ENCODE measurements around the gene TBC1D24.
"Not testable (repeated sequence)": the region's sequence is repeated elsewhere in the genome, so short reads cannot be mapped to it uniquely, and the experiment has no call there.

The TBC1D24 gene

GRCh38 chr16:2468725-2469398 lies 6.1 kb upstream of the TBC1D24 start:
- no peak for DNase-seq (ENCODE audit: low read depth, low spot score)

GRCh38 chr16:2469399-2470233 lies 5.3 kb upstream of the TBC1D24 start:
- DNase-seq (ENCODE audit: low read depth, low spot score), result no peak

- no peak for DNase-seq (ENCODE audit: low read depth, low spot score)
Measured at GRCh38 chr16:2470234-2470601, 4.7 kb upstream of the TBC1D24 start.

DNA sequence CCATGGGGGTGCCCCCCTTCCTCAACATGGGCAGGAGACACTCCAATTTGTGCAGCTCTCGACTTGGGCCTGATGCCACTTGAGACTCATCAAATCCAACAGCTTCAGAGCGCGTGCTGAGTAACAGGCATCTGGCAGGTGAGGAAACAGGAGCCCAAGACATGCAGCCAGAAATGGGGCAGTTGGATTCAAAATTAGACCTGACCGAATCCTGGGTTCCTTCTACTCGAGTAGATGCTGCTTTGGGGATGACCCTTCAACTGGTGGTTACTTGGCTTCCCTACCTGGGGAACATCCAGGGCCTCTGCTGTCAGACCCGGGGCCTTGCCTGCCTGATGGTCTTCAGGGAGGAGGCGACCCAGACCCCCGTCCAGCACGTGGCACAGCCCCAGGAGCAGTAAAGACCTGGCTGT lies 4.3 kb upstream of the TBC1D24 start:
- DNase-seq (ENCODE audit: low read depth, low spot score), result no peak

- no peak for DNase-seq (ENCODE audit: low read depth, low spot score)
Measured at GRCh38 chr16:2471016-2471652, 3.8 kb upstream of the TBC1D24 start, which contains the start of gene NTN3. NTN3 (plus strand) TSS chr16:2471297; CDS start chr16:2471702, 405 bp downstream.

DNA sequence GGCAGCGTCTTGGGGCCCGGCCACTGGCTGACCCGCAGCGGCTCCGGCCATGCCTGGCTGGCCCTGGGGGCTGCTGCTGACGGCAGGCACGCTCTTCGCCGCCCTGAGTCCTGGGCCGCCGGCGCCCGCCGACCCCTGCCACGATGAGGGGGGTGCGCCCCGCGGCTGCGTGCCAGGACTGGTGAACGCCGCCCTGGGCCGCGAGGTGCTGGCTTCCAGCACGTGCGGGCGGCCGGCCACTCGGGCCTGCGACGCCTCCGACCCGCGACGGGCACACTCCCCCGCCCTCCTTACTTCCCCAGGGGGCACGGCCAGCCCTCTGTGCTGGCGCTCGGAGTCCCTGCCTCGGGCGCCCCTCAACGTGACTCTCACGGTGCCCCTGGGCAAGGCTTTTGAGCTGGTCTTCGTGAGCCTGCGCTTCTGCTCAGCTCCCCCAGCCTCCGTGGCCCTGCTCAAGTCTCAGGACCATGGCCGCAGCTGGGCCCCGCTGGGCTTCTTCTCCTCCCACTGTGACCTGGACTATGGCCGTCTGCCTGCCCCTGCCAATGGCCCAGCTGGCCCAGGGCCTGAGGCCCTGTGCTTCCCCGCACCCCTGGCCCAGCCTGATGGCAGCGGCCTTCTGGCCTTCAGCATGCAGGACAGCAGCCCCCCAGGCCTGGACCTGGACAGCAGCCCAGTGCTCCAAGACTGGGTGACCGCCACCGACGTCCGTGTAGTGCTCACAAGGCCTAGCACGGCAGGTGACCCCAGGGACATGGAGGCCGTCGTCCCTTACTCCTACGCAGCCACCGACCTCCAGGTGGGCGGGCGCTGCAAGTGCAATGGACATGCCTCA lies 3.1 kb upstream of the TBC1D24 start:
- DNase-seq (ENCODE audit: low read depth, low spot score), result no peak

DNA sequence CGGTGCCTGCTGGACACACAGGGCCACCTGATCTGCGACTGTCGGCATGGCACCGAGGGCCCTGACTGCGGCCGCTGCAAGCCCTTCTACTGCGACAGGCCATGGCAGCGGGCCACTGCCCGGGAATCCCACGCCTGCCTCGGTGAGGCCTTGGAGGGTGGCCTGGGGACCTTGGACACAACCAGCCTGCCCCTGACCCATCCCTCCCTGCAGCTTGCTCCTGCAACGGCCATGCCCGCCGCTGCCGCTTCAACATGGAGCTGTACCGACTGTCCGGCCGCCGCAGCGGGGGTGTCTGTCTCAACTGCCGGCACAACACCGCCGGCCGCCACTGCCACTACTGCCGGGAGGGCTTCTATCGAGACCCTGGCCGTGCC lies 2.5 kb upstream of the TBC1D24 start:
- DNase-seq (ENCODE audit: low read depth, low spot score), result no peak

DNA sequence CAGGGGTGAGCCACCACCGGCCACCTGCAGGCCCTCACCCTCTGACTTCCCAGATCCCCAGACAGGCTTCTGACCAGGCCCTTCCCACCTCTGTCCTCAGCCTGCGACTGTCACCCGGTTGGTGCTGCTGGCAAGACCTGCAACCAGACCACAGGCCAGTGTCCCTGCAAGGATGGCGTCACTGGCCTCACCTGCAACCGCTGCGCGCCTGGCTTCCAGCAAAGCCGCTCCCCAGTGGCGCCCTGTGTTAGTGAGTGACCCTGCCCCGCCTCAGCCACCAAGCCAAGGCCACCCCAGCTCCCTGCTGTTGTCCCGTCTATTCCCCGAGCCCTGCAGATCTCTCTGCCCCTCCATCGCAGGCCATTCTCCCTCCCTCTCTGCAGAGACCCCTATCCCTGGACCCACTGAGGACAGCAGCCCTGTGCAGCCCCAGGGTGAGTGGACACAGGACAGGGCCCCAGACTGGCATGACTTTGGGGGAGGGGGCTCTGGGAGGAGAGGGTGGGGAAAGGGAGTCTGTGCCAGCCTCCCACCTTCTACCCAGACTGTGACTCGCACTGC lies 2.0 kb upstream of the TBC1D24 start:
- DNase-seq (ENCODE audit: low read depth, low spot score), result no peak

GRCh38 chr16:2473446-2473926 lies 1.4 kb upstream of the TBC1D24 start:
- DNase-seq (ENCODE audit: low read depth, low spot score), result no peak

GRCh38 chr16:2473999-2474876 lies 689 bp upstream of the TBC1D24 start:
- no peak for DNase-seq (ENCODE audit: low read depth, low spot score)

DNA sequence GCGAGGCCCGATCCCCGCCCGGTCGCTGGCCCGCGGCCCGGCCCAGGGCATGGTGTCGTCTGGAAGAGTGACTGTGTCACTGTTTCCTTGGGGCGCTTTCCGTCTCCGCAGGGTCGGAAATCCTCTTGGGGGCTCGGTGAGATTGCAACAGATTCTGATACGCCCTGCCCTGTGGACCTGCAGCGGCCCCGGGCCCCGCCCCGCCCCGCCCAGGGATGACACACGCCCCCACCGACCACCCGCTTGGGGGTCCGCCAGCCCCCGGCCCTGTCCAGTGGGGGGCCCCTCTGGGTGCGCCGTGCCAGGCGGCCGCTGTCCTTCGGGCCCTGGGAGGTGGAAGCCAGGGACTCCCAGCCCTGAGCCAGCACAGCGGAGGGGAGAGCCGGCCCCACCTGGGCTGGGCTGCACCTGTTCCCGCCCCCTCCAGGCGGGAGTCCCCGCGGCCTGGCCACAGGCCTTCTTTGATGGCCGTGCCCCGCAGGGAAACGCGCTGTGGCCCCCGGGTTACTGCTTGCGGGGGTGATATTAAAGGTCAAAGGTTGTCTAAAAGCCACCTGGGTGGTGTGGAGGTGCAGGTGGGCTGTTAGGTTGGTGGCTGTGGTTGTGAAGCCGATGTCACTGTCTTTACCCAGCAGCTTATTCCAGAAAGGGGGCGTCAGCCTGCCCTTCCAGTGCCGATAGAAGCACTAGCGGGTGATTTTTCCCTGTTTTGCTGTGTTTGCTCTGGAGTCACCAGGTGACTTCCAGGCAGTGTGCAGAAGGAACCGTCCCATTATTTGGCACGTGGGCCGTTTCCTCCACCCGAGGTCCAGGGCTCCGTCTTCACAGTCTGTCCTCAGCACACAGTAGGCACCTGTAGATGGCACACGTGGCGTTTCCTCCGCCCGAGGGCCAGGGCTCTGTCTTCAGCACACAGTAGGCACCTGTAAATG lies 752 bp downstream of the TBC1D24 start:
- no peak for DNase-seq (ENCODE audit: low read depth, low spot score)

DNA sequence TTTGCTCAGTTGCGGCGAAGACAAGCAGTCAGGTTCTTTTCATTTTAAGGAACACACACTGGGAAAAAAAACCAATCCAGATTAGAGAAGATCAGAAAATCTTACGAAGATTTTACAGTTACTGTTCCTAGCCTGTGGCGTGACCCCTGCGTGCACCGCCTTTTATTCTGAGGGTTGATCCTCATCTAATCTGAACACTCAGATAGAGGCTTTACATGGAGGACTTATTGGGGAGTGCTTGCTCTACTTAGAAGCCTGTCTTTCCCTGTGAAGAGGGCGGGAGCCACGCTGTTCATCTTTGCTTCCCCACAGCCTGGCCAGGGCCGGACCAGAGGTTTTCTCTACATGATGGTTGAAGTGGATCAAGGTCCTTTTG lies 1.4 kb downstream of the TBC1D24 start:
- no peak for DNase-seq (ENCODE audit: low read depth, low spot score)

- no peak for DNase-seq (ENCODE audit: low read depth, low spot score)
Measured at GRCh38 chr16:2476741-2477140, 1.8 kb downstream of the TBC1D24 start.

DNA sequence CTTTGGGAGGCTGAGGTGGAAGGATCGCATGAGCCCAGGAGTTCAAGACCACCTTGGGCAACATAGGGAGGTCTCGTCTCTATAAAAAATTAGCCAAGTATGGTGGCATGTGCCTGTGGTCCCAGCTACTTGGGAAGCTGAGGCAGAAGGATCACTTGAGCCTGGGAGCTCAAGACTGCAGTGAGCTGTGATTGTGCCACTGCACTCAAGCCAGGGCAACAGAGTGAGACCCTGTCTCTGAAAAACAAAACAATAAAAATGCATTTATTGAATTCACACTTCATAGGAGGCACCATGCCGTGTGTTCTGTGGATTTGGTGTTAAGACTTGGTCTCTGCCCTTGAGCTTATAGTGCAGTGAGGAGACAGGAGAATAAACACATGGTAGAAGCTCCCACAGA lies 2.4 kb downstream of the TBC1D24 start:
- DNase-seq (ENCODE audit: low read depth, low spot score), result no peak

GRCh38 chr16:2478279-2478678 lies 3.4 kb downstream of the TBC1D24 start:
- DNase-seq (ENCODE audit: low read depth, low spot score), result no peak

DNA sequence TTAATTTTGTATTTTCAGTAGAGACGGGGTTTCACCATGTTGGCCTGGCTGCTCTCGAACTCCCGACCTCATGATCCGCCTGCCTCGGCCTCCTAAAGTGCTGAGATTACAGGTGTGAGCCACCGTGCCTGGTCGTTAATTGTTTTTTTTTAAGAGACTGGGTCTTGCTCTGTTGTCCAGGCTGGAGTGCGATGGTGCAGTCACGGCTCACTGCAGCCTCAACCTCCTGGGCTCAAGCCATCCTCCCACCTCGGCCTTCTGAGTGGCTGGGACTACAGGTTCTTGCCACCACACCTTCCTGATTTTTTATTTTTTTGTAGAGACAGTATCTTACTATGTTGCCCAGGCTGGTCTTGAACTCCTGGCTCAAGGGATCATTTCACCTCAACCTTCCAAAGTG lies 5.1 kb downstream of the TBC1D24 start:
- not testable (repeated sequence) for DNase-seq (ENCODE audit: low read depth, low spot score)

GRCh38 chr16:2480948-2481347 lies 6.0 kb downstream of the TBC1D24 start:
- DNase-seq (ENCODE audit: low read depth, low spot score), result no peak

DNA sequence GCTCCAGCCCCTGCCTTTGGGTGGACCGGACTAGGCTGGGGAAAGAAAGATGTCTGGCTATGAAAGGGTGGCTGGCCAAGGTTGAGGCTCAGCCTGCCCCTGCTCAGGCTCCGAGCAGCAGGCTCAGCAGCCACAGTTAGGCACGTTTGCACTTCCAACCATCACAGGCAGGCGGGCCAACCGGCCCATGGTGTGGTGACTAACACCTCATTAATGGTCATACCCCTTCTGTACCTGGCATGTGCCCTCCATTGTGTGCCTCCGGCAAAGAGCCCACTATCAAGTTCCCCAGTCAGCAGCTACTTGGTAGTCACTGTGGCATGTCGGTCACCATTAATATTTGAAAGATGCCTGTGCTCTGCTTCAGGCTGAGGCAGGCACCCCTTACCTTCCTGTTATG lies 6.7 kb downstream of the TBC1D24 start:
- DNase-seq (ENCODE audit: low read depth, low spot score), result no peak

DNA sequence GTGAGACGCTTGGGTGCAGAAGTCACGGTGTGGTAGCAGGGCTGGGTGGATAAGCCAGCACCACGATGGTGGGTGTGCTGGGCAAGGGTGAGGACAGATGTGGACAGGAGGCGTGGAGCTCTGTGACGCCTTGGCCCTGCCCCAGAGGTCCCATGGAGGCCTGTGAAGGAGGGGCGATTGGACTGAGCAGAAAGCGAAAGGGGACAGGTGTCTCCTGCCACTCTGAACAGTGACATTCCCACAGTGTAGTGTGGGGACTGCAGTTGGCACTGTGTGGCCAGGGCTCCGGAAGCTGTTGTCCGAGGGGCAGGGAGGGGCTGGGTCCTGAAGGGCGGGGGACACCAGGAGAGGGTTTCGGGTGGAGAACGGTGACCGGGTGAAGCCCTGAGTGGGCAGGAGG lies 7.3 kb downstream of the TBC1D24 start:
- DNase-seq (ENCODE audit: low read depth, low spot score), result no peak
